Lower lobe of right lung (tissue), 2 donors: Measurements from ENCODE around the gene DOCK4. TPM values are rescaled to one million over a fixed set of nuclear protein-coding genes. Genes with fewer than 3 reads are reported as not detected.
A peak's percentile ranks its signal among the peaks of the same experiment; 100 is the strongest.

Source experiments
- ATAC-seq, 2 donors: fragments of 200-7000 bp; cut with Tn5 transposase; one replicate each; pipeline ENCODE4 v1.9.1; 2020 to 2022; ENCODE audit warnings: mild to moderate bottlenecking in 2 of 2, moderate library complexity in 2 of 2
- DNase-seq: peaks from one replicate; pipeline ENCODE4 v3.0.0-alpha.2; 2020
- H3K27ac ChIP-seq: fragments of 200-600 bp; one replicate; pipeline ENCODE4 v1.8.0; 2022
- H3K27me3 ChIP-seq: fragments of 200-600 bp; one replicate; pipeline ENCODE4 v1.8.0; 2022; ENCODE audit warnings: low read depth
- H3K36me3 ChIP-seq: fragments of 200-600 bp; one replicate; pipeline ENCODE4 v1.8.0; 2022; ENCODE audit warnings: mild to moderate bottlenecking
- H3K4me1 ChIP-seq: fragments of 200-600 bp; one replicate; pipeline ENCODE4 v1.8.0; 2022
- H3K4me3 ChIP-seq: fragments of 200-600 bp; one replicate; pipeline ENCODE4 v1.8.0; 2022; ENCODE audit warnings: mild to moderate bottlenecking
- H3K9me3 ChIP-seq: fragments of 200-600 bp; one replicate; pipeline ENCODE4 v1.8.0; 2022
- intact Hi-C: fragments of 100-400 bp; cut with DNase I; formaldehyde crosslinking; loops from one replicate; pipeline ENCODE4 v1.11.0; 2022
- total RNA-seq: library from RNA; stranded (reverse); fragmentation: NEBNext Ultra II Directional; extraction: Animal tissue kit (Norgen Biotek cat#: 25700); gene quantifications from one replicate; pipeline ENCODE4 v1.2.1, GENCODE V29; 2021
- TF ChIP-seq, protein P1 (sequence below): fragments of 200-600 bp; IDR thresholded peaks from one replicate; pipeline ENCODE4 v1.8.0; 2022; ENCODE audit warnings: antibody characterized with exemption, mild to moderate bottlenecking
- donor health status: DM: no; HTN: yes; CAD: no; lungs with severe emphysema.

DOCK4 gene
- total RNA-seq, 1 donor from 2014 or later: 78.5 TPM

DNA sequence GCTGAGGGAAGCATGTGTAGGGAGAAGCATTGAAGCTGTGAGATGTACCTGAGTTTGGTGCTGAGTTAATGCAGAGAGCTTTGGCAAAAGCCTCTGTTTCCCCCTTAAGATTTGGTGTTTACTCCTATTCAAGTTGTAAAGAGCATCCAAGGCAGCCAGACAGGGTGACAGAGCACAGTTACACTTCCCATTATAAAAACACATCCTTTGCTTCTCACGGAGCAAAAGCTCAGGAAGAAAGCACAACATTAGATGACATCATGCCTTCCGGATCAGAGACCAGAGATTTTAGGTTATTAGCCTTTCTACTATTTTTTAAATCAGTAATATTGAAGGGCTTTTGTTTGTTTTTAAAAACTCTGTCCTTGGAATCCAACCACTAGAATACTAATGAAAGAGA lies 182.9 kb downstream of the DOCK4 start:
- TF ChIP-seq, protein P1, sequence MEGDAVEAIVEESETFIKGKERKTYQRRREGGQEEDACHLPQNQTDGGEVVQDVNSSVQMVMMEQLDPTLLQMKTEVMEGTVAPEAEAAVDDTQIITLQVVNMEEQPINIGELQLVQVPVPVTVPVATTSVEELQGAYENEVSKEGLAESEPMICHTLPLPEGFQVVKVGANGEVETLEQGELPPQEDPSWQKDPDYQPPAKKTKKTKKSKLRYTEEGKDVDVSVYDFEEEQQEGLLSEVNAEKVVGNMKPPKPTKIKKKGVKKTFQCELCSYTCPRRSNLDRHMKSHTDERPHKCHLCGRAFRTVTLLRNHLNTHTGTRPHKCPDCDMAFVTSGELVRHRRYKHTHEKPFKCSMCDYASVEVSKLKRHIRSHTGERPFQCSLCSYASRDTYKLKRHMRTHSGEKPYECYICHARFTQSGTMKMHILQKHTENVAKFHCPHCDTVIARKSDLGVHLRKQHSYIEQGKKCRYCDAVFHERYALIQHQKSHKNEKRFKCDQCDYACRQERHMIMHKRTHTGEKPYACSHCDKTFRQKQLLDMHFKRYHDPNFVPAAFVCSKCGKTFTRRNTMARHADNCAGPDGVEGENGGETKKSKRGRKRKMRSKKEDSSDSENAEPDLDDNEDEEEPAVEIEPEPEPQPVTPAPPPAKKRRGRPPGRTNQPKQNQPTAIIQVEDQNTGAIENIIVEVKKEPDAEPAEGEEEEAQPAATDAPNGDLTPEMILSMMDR: no peak
- intact Hi-C loops: no loop called here
- DNase-seq (no peak), ATAC-seq (no peak)
- no peak overlapping the region for H3K27ac ChIP-seq
- H3K9me3 ChIP-seq: no peaks in the 10 kb centered on the region
- H3K4me1 ChIP-seq: peaks cover 54% of the 10 kb centered on the region
- no peaks in the 10 kb centered on the region for H3K27me3 ChIP-seq
- no peaks in the 10 kb centered on the region for H3K36me3 ChIP-seq
- no peak overlapping the region for H3K4me3 ChIP-seq

GRCh38 chr7:112022128-112022527 lies 184.1 kb downstream of the DOCK4 start:
- Histone ChIP-seq H3K27ac (peak overlapping the region; percentile 13), H3K36me3 (no peaks in the 10 kb centered on the region), H3K4me3 (no peak overlapping the region), H3K9me3 (no peaks in the 10 kb centered on the region), H3K4me1 (peaks cover 54% of the 10 kb centered on the region), H3K27me3 (no peaks in the 10 kb centered on the region)
- intact Hi-C loops: no loop called here
- TF ChIP-seq, protein P1: no peak
- no peak for DNase-seq
- peak; percentile 30 to 31 for ATAC-seq

DNA sequence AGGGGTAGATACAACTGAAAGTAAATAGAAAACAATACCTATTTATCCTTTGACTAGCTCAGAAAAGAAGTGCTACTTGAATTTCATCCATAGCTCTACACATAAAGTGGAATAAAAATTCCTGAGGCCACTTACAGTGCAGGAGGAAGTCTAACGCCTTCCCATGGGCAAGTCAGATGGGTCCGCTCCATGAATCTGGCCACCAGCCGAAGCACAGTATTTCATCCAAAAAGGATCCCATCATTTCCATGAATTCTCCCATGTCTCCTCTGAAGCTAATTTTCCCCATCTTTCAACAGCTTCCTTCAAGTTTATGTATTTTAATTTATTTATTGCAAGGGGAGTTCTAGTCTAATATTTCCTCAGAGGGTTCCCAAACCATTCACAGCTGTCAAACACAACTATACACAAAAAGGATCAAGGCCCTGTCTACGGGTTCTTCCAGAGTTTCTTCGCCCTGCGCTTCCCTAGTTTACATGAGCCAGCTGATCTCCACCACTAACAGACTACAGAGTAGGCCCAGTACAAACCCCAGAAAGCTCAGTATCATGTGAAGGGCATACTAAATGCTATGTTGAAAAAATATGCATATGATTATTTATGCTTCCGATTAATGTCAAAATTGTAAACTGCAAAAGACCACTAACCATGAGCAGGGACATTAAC lies 184.7 kb downstream of the DOCK4 start:
- ATAC-seq (peak; percentile 50 to 56), DNase-seq (no peak)
- no peaks in the 10 kb centered on the region for H3K9me3 ChIP-seq
- no peaks in the 10 kb centered on the region for H3K36me3 ChIP-seq
- H3K27ac ChIP-seq: peak overlapping the region; percentile 13
- H3K4me3 ChIP-seq: no peak overlapping the region
- intact Hi-C loops: no loop called here
- TF ChIP-seq, protein P1: no peak
- peaks cover 54% of the 10 kb centered on the region for H3K4me1 ChIP-seq
- H3K27me3 ChIP-seq: no peaks in the 10 kb centered on the region

- H3K4me3 ChIP-seq: no peak overlapping the region
- peak overlapping the region; percentile 44 for H3K27ac ChIP-seq
- intact Hi-C loops: no loop called here
Observed at GRCh38 chr7:112020800-112021199, 185.4 kb downstream of the DOCK4 start.

GRCh38 chr7:112019932-112020331 lies 186.3 kb downstream of the DOCK4 start:
- Histone ChIP-seq H3K27ac (peak overlapping the region; percentile 44), H3K9me3 (no peaks in the 10 kb centered on the region), H3K36me3 (no peaks in the 10 kb centered on the region), H3K4me3 (no peak overlapping the region), H3K4me1 (peaks cover 51% of the 10 kb centered on the region), H3K27me3 (no peaks in the 10 kb centered on the region)
- intact Hi-C loops: no loop called here
- DNase-seq: no peak
- TF ChIP-seq, protein P1: no peak
- peak; percentile 62 to 79 for ATAC-seq

More at GRCh38 chr7:112020800-112021199, 185.4 kb downstream of the DOCK4 start:
- H3K9me3 ChIP-seq: no peaks in the 10 kb centered on the region
- peaks cover 53% of the 10 kb centered on the region for H3K4me1 ChIP-seq
- H3K27me3 ChIP-seq: no peaks in the 10 kb centered on the region
- H3K36me3 ChIP-seq: no peaks in the 10 kb centered on the region
- DNase-seq (no peak), ATAC-seq (no peak)
- TF ChIP-seq, protein P1: no peak
